Measurements from ENCODE around the gene ERBB2.
A peak's percentile ranks its signal among the peaks of the same experiment; 100 is the strongest.

The ERBB2 gene

DNA sequence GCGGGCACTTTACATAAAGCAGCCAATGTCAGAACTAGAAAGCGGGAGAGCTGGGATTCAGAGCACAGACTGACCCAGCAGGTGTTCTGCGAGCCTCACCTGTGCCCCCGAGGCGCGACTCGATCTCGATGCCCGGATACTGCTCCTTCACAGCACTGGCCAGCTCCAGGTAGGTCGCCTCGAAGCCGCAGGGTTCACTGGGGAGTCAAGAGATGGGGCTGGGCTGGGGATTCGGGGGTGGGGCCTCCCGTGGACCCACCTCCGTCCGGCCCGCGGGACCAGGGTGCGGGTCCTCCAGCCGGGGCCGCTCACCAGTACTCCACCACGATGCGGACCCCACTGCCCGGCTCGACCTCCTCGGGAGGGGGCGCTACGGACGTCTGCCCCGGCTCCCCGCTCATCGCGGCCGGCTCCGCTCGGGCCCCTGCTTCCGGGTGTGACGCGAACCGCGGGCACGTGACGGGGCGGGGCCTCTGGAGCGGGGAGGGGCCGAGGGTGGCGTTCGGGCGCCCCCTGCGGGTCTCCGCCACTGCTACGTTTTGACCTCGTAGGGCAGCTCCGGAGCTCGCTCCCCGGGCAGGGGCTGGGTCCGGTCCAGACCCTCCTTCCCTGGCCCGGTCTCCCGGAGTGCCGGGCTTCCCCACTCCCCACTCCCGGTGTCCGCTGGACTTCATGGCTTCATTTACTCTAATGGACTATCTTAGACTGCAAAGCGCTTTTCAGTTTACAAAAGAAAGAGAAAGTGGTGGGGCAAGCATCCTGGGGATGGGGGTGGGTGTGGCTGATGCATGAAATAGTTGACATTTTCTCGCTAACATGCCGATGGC lies 30.4 kb downstream of the ERBB2 start, which contains the start of gene MIEN1:
Gene MIEN1, minus strand, starts transcription at position 438 of the 827 bp plus-strand sequence. Its CDS starts 37 bp downstream, at position 401.
- TF ChIP-seq, protein P1, sequence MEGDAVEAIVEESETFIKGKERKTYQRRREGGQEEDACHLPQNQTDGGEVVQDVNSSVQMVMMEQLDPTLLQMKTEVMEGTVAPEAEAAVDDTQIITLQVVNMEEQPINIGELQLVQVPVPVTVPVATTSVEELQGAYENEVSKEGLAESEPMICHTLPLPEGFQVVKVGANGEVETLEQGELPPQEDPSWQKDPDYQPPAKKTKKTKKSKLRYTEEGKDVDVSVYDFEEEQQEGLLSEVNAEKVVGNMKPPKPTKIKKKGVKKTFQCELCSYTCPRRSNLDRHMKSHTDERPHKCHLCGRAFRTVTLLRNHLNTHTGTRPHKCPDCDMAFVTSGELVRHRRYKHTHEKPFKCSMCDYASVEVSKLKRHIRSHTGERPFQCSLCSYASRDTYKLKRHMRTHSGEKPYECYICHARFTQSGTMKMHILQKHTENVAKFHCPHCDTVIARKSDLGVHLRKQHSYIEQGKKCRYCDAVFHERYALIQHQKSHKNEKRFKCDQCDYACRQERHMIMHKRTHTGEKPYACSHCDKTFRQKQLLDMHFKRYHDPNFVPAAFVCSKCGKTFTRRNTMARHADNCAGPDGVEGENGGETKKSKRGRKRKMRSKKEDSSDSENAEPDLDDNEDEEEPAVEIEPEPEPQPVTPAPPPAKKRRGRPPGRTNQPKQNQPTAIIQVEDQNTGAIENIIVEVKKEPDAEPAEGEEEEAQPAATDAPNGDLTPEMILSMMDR (IDR thresholded peaks at IDR 0.05; ENCODE audit: unreplicated experiment in 3 of 3) = peak; percentile 88 to 97 (median 90)
- H3K9me3 Mint-ChIP-seq = no peaks in the 10 kb centered on the region
- peak within 1 kb of the TSS; percentile 86 to 93 (median 92) for H3K4me3 Mint-ChIP-seq
- H3K27me3 Mint-ChIP-seq (ENCODE audit: low read depth) = no peaks in the 10 kb centered on the region
- peaks cover 17% of the 10 kb centered on the region for H3K36me3 Mint-ChIP-seq (ENCODE audit: low read depth)
- peak within 1 kb of the TSS; percentile 59 to 83 (median 80) for H3K27ac Mint-ChIP-seq
- H3K4me1 Mint-ChIP-seq = peaks cover 14% of the 10 kb centered on the region

DNA sequence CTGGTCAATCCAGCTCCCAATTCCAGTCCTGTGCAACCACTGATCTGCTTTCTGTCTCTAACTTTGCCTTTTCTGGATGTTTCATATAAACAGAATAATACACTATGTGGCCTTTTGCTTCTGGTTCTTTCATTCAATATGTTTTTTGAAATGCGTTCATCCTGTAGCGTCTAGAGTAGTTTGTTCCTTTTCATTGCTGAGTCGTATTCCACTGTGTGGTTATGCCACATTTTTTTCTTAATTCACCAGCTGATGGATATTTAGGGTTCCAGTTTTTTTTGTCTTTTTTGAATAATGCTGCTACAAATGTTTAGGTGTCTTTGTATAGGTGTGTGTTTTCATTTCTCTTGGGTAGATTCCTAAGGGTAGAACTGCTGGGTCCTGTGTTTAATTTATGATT lies 32.7 kb downstream of the ERBB2 start:
- TF ChIP-seq, protein P1 (IDR thresholded peaks at IDR 0.05; ENCODE audit: unreplicated experiment in 3 of 3) = no peak
- peaks cover 22% of the 10 kb centered on the region for H3K27me3 Mint-ChIP-seq (ENCODE audit: low read depth)
- peaks cover 14% of the 10 kb centered on the region for H3K4me1 Mint-ChIP-seq
- no peaks in the 10 kb centered on the region for H3K9me3 Mint-ChIP-seq
- H3K36me3 Mint-ChIP-seq (ENCODE audit: low read depth) = peaks cover 3% of the 10 kb centered on the region
- no peak overlapping the region for H3K27ac Mint-ChIP-seq
- peak overlapping the region; percentile 56 to 78 (median 77) for H3K4me3 Mint-ChIP-seq

DNA sequence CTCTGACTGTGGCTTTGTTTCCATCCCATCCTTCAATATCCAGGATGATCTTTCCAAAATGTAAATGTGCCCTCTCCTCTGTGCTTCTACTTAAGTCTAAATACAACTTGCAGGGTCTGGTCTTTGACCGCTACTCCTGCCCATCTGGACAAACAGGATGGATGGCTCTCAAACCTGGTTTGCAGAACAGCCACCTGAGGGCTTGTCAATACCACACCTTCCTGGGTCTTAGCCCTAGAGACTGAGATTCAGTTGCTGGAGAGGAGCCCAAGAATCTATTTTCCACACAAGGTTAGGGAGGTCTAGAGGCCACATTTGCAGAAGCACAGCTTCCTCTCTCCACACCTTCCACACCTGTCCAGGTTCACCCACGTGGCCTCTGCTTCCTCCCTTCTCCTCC lies 36.0 kb downstream of the ERBB2 start:
- H3K4me3 Mint-ChIP-seq = peak overlapping the region in 1 of 3 experiments; percentile 11
- peaks cover 17% of the 10 kb centered on the region for H3K4me1 Mint-ChIP-seq
- H3K27ac Mint-ChIP-seq = peak overlapping the region in 2 of 3 experiments; percentile 28 to 34
- H3K27me3 Mint-ChIP-seq (ENCODE audit: low read depth) = peaks cover 53% of the 10 kb centered on the region
- no peaks in the 10 kb centered on the region for H3K36me3 Mint-ChIP-seq (ENCODE audit: low read depth)
- no peaks in the 10 kb centered on the region for H3K9me3 Mint-ChIP-seq
- TF ChIP-seq, protein P1 (IDR thresholded peaks at IDR 0.05; ENCODE audit: unreplicated experiment in 3 of 3) = no peak

DNA sequence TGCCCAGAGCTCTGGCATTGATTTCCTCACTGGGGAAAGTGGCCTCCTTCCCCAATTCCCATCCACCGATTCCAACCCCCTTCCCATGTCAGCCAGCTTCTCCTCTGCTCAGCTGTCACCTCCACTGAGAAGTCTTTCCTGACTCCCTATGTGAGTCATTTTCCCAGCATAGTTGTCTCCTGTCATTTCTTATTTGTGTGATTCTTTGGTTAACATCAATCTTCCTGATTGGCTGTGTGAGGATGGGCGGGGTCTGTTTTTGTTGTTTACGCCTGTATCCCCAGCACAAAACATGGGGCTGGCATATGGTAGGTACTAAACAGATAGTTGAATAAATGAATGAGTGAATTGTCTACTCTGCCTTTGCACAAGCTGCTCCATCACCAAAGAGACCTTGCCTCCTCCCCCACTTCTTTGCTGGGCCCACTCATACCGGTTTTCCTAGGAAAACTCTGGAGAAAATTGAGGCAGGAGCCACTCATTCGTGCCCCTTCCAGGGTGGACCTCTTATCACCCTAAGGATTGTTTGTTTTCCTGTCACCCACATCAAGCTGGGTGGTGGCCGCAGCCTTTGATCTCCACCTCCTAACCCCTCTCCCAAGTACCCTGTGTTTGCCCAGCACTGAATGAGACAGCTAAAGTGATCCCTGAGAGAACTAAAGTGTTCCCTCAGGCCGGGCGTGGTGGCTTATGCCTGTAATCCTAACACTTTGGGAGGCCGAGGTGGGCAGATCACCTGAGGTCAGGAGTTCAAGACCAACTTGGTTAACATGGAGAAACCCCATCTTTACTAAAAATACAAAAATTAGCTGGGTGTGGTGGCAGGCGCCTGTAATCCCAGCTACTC lies 36.7 kb downstream of the ERBB2 start:
- H3K27ac Mint-ChIP-seq = peak overlapping the region in 1 of 3 experiments; percentile 74
- peaks cover 60% of the 10 kb centered on the region for H3K27me3 Mint-ChIP-seq (ENCODE audit: low read depth)
- H3K4me1 Mint-ChIP-seq = peaks cover 20% of the 10 kb centered on the region
- H3K9me3 Mint-ChIP-seq = no peaks in the 10 kb centered on the region
- no peaks in the 10 kb centered on the region for H3K36me3 Mint-ChIP-seq (ENCODE audit: low read depth)
- peak overlapping the region in 2 of 3 experiments; percentile 40 to 52 for H3K4me3 Mint-ChIP-seq
- TF ChIP-seq, protein P1 (IDR thresholded peaks at IDR 0.05; ENCODE audit: unreplicated experiment in 3 of 3) = no peak

DNA sequence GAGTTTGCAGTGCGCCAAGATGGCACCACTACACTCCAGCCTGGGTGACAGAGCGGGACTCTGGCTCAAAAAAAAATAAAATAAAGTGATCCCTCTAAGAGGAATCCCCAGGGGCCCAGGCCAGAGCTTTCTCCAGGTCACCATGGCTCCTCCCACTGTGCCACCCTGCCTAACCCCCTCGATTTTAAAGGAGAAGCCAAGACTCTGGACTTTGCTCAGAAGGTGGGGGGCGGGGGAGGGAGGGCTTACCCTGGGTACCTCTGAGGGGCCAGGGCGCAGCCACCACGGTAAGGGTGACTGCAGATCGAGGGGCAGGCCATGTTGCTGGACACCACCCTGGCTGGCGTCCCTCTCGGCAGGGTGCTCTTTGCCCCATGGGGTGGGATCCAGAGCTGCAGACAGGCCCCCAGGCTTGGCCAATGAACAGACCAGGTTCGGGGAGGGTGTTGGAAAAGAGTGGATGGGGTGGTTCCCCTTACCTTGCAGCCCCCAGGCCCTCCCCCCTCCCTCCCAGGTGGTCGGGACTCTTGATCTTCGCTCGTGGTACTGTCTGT lies 37.4 kb downstream of the ERBB2 start:
- H3K4me3 Mint-ChIP-seq = peak overlapping the region; percentile 70 to 84 (median 77)
- peaks cover 61% of the 10 kb centered on the region for H3K27me3 Mint-ChIP-seq (ENCODE audit: low read depth)
- TF ChIP-seq, protein P1 (IDR thresholded peaks at IDR 0.05; ENCODE audit: unreplicated experiment in 3 of 3) = no peak
- H3K9me3 Mint-ChIP-seq = no peaks in the 10 kb centered on the region
- peaks cover 20% of the 10 kb centered on the region for H3K4me1 Mint-ChIP-seq
- H3K27ac Mint-ChIP-seq = peak overlapping the region; percentile 62 to 92 (median 84)
- no peaks in the 10 kb centered on the region for H3K36me3 Mint-ChIP-seq (ENCODE audit: low read depth)
